ENCODE results near the gene POMGNT2. TPM values are rescaled to one million over a fixed set of nuclear protein-coding genes. Genes with fewer than 3 reads are reported as not detected.
"Not testable (repeated sequence)": the region's sequence is repeated elsewhere in the genome, so short reads cannot be mapped to it uniquely, and the experiment has no call there.

The POMGNT2 gene
- total RNA-seq, 4 donors from 2014 or later: 22.4 to 39.6 (median 31.1) TPM

GRCh38 chr3:43053291-43053690 is 52.6 kb downstream of the POMGNT2 start:
- DNase-seq (ENCODE audit: extremely low spot score): peak; percentile 7
- H3K36me3 ChIP-seq: no peaks in the 10 kb centered on the region
- intact Hi-C loops (cut with DNase I): no loop called here
- TF ChIP-seq POLR2A (IDR thresholded peaks at IDR 0.05; ENCODE audit: low read depth): no peak
- H3K27ac ChIP-seq (replicated peaks in 1 of 4): no peak overlapping the region
- peaks cover 0 to 5% (median 0%) of the 10 kb centered on the region in 4 donors for H3K4me1 ChIP-seq
- H3K4me3 ChIP-seq: no peak overlapping the region
- 97% methylated on average over 12 of the region's 12 CpGs for WGBS
- H3K27me3 ChIP-seq: no peaks in the 10 kb centered on the region
- H3K9me3 ChIP-seq: peaks cover 0 to 38% (median 14%) of the 10 kb centered on the region in 4 donors

- TF ChIP-seq POLR2A (IDR thresholded peaks at IDR 0.05; ENCODE audit: low read depth): no peak
- no peak for TF ChIP-seq CTCF (IDR thresholded peaks at IDR 0.05)
- TF ChIP-seq EP300 (IDR thresholded peaks at IDR 0.05): no peak
- no peak for TF ChIP-seq POLR2AphosphoS5 (IDR thresholded peaks at IDR 0.05)
- Histone ChIP-seq H3K4me1 (peaks cover 0 to 3% (median under 1%) of the 10 kb centered on the region in 4 donors), H3K9me3 (peaks cover 0 to 51% (median 26%) of the 10 kb centered on the region in 4 donors), H3K27ac (replicated peaks in 1 of 4) (no peak overlapping the region), H3K36me3 (no peaks in the 10 kb centered on the region), H3K27me3 (no peaks in the 10 kb centered on the region), H3K4me3 (no peak overlapping the region)
- intact Hi-C loops (cut with DNase I): no loop called here
- DNase-seq (ENCODE audit: extremely low spot score): peak; percentile 45
Observed at GRCh38 chr3:43048470-43048869, 57.4 kb downstream of the POMGNT2 start.

GRCh38 chr3:43046583-43046982 is 59.3 kb downstream of the POMGNT2 start:
- no peaks in the 10 kb centered on the region for H3K27me3 ChIP-seq
- intact Hi-C loops (cut with DNase I): no loop called here
- TF ChIP-seq POLR2A (IDR thresholded peaks at IDR 0.05; ENCODE audit: low read depth): no peak
- TF ChIP-seq EP300 (IDR thresholded peaks at IDR 0.05): no peak
- TF ChIP-seq POLR2AphosphoS5 (IDR thresholded peaks at IDR 0.05): no peak
- no peak for TF ChIP-seq CTCF (IDR thresholded peaks at IDR 0.05)

GRCh38 chr3:43045079-43045478 is 60.8 kb downstream of the POMGNT2 start:
- H3K4me1 ChIP-seq: peaks cover 0 to 11% (median 9%) of the 10 kb centered on the region in 4 donors
- H3K9me3 ChIP-seq: peaks cover 0 to 30% (median 21%) of the 10 kb centered on the region in 4 donors
- intact Hi-C loops (cut with DNase I); H3K27me3 ChIP-seq; DNase-seq (ENCODE audit: extremely low spot score); H3K4me3 ChIP-seq; H3K27ac ChIP-seq (replicated peaks in 1 of 4); H3K36me3 ChIP-seq: not testable (repeated sequence)

More at GRCh38 chr3:43046583-43046982, 59.3 kb downstream of the POMGNT2 start:
- WGBS: 56% methylated on average over 1 of the region's 1 CpG
- Histone ChIP-seq H3K4me3 (no peak overlapping the region), H3K4me1 (peaks cover 0 to 11% (median 9%) of the 10 kb centered on the region in 4 donors), H3K36me3 (no peaks in the 10 kb centered on the region), H3K27ac (replicated peaks in 1 of 4) (no peak overlapping the region), H3K9me3 (peaks cover 0 to 45% (median 26%) of the 10 kb centered on the region in 4 donors)
- peak; percentile 10 for DNase-seq (ENCODE audit: extremely low spot score)

- 85% methylated on average over 2 of the region's 2 CpGs for WGBS
- H3K9me3 ChIP-seq: peaks cover 0 to 21% (median 12%) of the 10 kb centered on the region in 4 donors
- intact Hi-C loops (cut with DNase I): no loop called here
Observed at GRCh38 chr3:43043793-43044192, 62.1 kb downstream of the POMGNT2 start.

More at GRCh38 chr3:43043793-43044192, 62.1 kb downstream of the POMGNT2 start:
- Histone ChIP-seq H3K27me3 (no peaks in the 10 kb centered on the region), H3K27ac (replicated peaks in 1 of 4) (no peak overlapping the region), H3K4me1 (peaks cover 0 to 11% (median 9%) of the 10 kb centered on the region in 4 donors), H3K4me3 (no peak overlapping the region), H3K36me3 (no peaks in the 10 kb centered on the region)
- TF ChIP-seq EP300 (IDR thresholded peaks at IDR 0.05) (no peak), POLR2A (IDR thresholded peaks at IDR 0.05; ENCODE audit: low read depth) (no peak), CTCF (IDR thresholded peaks at IDR 0.05) (no peak), POLR2AphosphoS5 (IDR thresholded peaks at IDR 0.05) (no peak)
- DNase-seq (ENCODE audit: extremely low spot score): no peak

Data from esophagus muscularis mucosa (tissue), 4 donors.